Fibroblast of mammary gland (primary cell): Measurements from ENCODE around the gene KDM4B.

Experiments used
- DNase-seq: peaks from one replicate; pipeline ENCODE4 v3.0.0-alpha.2; 2010; ENCODE audit warnings: low read depth
- H3K4me3 ChIP-seq: 2 replicates; pipeline ENCODE4 v1.5.1; 2011; ENCODE audit warnings: low read depth, mild to moderate bottlenecking, low read length, moderate library complexity; ENCODE audit not compliant: control insufficient read depth
- TF ChIP-seq, protein P1 (sequence below): conservative IDR thresholded peaks from 2 replicates; pipeline ENCODE4 v1.5.1; 2011; ENCODE audit warnings: low read depth, low read length, inconsistent platforms; ENCODE audit not compliant: control insufficient read depth, insufficient read depth

The KDM4B gene

DNA sequence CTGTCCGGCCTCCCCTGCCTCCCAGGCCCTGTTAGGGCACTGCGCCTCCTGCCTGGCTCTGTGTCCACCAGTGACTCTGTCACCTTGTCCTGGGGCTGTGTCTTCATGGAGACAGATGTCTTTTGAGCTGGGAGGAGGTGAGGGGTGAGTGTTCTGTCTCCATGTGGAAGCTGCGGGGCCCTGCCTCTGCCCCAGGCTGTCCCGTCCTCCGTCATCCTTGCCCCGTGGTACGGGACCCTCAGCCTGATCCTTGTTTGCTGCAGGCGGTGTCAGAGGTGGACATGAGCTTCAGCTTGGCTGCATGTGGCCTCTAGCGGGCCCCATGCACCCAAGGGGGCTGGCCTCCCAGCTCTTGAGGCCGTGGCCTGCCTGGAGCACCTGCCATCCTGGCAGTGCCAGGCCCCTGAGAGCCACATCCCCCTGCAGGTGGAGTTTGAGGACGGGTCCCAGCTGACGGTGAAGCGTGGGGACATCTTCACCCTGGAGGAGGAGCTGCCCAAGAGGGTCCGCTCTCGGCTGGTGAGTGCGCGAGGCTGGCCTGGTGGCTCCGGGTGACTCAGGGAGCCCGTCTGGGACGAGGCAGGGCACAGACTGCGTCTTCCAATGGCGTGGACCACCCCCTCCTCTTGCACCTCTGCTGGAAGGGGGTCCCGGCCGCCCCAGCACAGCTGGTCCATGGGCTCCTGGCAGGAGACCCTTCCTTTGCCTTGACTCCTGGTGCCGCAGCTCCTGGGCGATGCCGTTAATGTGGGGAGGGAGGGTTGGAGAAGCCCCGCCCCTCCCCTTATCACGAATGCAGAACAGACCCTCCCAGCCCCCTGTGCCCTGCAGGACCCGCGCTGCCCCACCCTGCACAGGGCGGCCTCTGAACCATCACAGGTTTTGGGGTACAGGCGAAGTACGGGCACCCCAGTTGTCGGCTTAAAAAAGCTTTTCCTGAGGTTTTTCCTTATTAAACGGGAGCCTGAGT lies 181.3 kb downstream of the KDM4B start:
- DNase-seq = no peak
- TF ChIP-seq, protein P1, sequence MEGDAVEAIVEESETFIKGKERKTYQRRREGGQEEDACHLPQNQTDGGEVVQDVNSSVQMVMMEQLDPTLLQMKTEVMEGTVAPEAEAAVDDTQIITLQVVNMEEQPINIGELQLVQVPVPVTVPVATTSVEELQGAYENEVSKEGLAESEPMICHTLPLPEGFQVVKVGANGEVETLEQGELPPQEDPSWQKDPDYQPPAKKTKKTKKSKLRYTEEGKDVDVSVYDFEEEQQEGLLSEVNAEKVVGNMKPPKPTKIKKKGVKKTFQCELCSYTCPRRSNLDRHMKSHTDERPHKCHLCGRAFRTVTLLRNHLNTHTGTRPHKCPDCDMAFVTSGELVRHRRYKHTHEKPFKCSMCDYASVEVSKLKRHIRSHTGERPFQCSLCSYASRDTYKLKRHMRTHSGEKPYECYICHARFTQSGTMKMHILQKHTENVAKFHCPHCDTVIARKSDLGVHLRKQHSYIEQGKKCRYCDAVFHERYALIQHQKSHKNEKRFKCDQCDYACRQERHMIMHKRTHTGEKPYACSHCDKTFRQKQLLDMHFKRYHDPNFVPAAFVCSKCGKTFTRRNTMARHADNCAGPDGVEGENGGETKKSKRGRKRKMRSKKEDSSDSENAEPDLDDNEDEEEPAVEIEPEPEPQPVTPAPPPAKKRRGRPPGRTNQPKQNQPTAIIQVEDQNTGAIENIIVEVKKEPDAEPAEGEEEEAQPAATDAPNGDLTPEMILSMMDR = no peak
- no peak overlapping the region for H3K4me3 ChIP-seq

DNA sequence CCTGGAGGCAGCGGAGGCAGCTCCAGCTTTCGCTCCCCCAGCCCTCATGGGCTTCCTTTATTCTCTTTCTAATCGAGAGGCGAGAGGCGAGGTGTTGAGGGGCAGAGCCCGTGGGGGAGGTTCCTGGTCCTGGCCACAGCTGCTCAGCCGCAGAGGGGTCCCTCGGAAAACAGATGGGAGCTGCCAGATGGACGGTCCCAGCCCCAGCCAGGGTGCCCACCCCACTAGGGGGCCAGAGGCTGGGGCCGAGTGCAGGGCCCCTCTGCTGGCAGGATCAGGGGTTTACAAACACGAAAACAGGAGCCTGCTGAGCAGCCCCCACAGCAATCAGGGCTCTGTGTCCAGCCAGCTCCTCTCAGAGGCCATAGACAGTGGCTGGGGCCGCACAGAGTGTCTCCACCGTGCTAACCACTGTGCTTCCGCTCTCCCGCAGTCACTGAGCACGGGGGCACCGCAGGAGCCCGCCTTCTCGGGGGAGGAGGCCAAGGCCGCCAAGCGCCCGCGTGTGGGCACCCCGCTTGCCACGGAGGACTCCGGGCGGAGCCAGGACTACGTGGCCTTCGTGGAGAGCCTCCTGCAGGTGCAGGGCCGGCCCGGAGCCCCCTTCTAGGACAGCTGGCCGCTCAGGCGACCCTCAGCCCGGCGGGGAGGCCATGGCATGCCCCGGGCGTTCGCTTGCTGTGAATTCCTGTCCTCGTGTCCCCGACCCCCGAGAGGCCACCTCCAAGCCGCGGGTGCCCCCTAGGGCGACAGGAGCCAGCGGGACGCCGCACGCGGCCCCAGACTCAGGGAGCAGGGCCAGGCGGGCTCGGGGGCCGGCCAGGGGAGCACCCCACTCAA lies 182.2 kb downstream of the KDM4B start:
- DNase-seq = no peak
- TF ChIP-seq, protein P1 = no peak
- H3K4me3 ChIP-seq = no peak overlapping the region

DNA sequence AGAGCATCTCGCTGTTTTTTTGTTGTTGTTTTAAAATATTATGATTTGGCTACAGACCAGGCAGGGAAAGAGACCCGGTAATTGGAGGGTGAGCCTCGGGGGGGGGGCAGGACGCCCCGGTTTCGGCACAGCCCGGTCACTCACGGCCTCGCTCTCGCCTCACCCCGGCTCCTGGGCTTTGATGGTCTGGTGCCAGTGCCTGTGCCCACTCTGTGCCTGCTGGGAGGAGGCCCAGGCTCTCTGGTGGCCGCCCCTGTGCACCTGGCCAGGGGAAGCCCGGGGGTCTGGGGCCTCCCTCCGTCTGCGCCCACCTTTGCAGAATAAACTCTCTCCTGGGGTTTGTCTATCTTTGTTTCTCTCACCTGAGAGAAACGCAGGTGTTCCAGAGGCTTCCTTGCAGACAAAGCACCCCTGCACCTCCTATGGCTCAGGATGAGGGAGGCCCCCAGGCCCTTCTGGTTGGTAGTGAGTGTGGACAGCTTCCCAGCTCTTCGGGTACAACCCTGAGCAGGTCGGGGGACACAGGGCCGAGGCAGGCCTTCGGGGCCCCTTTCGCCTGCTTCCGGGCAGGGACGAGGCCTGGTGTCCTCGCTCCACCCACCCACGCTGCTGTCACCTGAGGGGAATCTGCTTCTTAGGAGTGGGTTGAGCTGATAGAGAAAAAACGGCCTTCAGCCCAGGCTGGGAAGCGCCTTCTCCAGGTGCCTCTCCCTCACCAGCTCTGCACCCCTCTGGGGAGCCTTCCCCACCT lies 183.3 kb downstream of the KDM4B start:
- TF ChIP-seq, protein P1 = no peak
- DNase-seq = no peak
- no peak overlapping the region for H3K4me3 ChIP-seq

DNA sequence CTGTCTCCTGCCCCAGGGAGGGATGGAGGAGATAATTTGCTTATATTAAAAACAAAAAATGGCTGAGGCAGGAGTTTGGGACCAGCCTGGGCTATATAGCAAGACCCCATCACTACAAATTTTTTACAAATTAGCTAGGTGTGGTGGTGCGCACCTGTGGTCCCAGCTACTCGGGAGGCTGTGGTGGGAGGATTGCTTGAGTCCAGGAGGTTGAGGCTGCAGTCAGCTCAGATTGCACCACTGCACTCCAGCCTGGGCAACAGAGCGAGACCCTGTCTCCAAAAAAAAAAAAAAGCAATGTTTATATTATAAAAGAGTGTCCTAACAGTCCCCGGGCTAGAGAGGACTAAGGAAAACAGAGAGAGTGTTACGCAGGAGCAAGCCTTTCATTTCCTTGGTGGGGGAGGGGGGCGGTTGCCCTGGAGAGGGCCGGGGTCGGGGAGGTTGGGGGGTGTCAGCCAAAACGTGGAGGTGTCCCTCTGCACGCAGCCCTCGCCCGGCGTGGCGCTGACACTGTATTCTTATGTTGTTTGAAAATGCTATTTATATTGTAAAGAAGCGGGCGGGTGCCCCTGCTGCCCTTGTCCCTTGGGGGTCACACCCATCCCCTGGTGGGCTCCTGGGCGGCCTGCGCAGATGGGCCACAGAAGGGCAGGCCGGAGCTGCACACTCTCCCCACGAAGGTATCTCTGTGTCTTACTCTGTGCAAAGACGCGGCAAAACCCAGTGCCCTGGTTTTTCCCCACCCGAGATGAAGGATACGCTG lies 184.0 kb downstream of the KDM4B start:
- no peak for DNase-seq
- H3K4me3 ChIP-seq = no peak overlapping the region
- TF ChIP-seq, protein P1 = no peak

DNA sequence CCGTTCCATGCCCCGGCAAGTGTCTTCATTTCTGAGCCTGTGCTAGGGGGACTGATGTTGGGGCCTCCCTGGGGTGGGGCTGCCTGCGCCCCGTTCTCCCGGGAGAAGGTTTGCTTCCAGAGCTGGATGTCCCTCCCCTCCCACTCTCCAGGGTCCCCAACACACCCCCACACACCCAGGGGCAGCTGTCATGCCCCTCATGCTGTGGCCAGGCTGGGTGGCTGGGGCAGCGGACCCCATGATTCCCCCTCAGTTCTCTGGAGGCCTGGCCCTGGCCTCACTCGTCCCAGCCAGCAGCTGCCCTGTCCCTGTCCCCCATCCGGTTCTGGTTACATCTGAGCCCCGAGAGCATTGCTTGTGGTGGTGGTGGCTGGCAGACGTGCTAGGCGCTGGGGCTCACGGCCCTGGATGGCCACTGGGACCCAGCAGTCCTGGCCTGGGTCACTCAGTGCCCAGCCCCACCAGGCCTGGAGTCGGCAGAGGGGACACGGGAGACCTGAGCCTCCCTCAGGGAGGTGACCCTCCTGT lies 184.8 kb downstream of the KDM4B start:
- TF ChIP-seq, protein P1 = no peak
- no peak overlapping the region for H3K4me3 ChIP-seq
- no peak for DNase-seq
